ENCODE results near the gene MBNL2.

MBNL2 gene

GRCh38 chr13:97212004-97212403, 10.1 kb upstream of the MBNL2 start:
- DNase-seq, result no peak

GRCh38 chr13:97212601-97213040, 9.5 kb upstream of the MBNL2 start:
- peak; percentile 6 for DNase-seq

DNA sequence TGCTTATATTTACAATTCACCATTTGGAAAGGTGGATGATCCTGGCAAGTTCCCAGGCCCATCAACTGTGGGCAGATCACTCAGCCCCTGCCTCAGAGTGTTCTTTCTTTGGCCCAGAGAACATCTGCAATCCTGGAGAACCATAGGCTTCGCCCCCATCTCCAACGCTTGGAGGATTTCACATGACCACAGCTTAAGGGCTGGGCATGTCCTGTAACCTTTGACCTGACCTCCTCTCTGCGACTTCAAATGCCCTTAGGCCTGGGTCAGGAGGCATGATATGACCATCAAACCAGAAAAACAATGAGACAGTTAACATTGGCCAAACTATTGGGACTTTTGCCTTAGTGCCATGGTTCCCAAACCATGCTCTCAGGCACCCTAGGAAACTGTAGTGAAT, 7.2 kb upstream of the MBNL2 start:
- DNase-seq, result no peak

- DNase-seq, result no peak
Observed at GRCh38 chr13:97215325-97215724, 6.8 kb upstream of the MBNL2 start.

DNA sequence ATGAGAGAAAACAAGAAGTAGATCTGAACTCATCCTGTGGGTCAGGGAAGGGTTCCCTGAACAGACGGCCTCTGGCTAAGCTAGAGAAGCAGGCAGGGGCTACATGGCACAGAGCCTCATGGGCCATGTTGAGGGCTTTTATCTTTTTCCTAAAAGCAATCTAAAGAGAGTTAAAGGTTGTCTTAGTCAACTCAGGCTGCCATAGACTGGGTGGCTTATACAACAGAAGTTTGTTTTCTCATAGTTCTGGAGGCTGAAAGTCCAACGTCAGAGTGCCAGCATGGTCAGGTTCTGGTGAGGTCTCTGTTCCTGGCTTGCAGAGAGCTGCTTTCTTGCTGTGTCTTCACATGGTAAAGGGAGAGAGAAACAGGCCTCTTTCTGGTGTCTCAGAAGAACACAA, 2.9 kb upstream of the MBNL2 start:
- no peak for DNase-seq

DNA sequence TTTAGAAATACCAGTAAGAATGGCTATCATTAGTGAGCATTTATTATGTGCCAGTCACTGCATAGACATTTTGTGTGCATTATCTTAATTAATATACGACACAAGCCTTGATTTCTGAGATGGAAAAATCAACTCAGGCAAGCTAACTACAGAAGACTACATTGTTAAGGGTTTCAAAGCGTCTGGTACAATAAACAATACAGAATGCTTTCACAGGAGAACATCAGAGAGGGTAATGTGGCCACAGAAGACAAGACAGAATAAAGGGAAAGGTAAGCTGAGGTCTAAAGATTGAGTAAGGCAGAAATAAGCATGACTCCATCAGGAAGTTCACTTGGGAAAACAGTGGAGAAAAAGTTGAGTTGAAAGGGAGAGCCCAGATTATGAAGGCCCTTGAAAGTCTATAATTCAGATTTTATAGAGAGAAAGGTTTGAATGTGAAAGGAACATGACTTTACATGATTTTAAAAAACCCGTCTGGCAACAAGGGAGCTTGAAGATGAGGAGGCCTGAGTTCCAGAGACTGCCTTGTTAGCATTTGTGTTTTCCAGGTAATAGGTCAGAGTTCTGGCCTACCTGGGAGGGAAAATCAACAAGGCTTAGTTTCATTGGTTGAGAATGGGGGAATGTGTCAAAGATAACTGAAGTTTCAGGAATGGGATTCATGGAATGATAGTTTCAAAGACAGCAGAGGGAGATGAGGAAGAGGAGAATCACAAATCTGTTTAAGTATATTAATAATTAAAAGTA, 1.8 kb upstream of the MBNL2 start:
- DNase-seq, result no peak

GRCh38 chr13:97221046-97221445, 1.1 kb upstream of the MBNL2 start:
- no peak for DNase-seq

DNA sequence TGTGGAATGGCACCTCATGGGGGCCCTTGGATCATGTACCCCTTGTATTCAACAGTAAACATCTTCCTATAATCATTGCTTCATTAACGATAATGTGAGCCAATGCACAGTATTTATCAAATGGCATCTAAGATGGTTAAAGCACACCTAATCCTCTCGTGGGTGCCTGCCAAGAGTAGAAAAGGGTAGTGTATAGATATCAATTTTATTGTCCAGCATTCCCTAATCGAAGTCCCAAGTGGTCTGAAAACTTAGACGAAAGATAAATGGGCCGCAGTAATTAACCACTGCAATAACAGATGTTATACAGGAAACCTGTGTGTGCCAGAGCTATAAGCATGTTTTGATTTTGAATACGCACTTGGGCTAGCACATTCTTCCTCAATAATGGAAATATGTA, 667 bp upstream of the MBNL2 start:
- DNase-seq, result no peak

GRCh38 chr13:97223037-97223710, 1.0 kb downstream of the MBNL2 start:
- peak; percentile 19 for DNase-seq

GRCh38 chr13:97223711-97224541, 1.8 kb downstream of the MBNL2 start:
- DNase-seq, result no peak

- DNase-seq, result peak; percentile 39
Observed at GRCh38 chr13:97224544-97225300, 2.6 kb downstream of the MBNL2 start.

DNA sequence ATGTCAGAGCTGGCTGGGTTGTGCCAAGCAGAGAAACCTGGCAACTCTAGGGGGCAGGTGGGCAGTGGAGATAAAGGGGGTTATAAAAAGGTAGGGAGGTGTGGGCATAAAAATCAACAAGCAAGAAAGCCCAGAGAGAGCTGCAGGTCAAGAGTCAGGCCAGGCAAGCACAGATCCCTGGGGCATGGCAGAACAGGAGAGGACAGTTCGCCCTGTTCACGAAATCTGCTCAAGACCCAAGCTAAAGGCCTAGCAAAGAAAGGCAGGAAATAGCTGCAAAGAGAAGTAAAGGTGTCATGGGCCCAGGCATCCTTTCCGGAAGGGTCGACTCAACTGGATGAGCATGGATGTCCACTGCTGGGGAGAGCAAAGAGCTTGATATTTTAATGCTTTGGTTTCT, 3.4 kb downstream of the MBNL2 start:
- DNase-seq, result no peak

DNA sequence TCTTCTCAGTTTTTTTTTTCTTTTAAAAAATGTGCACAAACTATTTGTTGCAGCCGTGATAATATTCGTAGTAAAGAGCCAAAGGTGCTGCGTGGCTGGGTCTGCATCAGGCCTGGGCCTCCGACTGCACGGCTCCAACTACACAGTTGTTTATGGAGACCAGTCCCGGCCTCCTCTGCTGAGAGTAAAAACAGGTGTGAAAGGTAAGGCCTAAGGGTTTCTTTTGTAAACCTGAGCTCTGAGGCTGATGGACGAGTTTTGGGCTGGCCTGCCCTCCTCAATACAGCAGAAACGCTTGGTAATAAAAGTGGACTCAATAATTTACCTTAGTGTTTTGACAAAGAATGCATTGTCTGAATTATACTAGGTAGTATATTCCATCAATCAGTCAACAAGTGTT, 3.9 kb downstream of the MBNL2 start:
- no peak for DNase-seq

DNA sequence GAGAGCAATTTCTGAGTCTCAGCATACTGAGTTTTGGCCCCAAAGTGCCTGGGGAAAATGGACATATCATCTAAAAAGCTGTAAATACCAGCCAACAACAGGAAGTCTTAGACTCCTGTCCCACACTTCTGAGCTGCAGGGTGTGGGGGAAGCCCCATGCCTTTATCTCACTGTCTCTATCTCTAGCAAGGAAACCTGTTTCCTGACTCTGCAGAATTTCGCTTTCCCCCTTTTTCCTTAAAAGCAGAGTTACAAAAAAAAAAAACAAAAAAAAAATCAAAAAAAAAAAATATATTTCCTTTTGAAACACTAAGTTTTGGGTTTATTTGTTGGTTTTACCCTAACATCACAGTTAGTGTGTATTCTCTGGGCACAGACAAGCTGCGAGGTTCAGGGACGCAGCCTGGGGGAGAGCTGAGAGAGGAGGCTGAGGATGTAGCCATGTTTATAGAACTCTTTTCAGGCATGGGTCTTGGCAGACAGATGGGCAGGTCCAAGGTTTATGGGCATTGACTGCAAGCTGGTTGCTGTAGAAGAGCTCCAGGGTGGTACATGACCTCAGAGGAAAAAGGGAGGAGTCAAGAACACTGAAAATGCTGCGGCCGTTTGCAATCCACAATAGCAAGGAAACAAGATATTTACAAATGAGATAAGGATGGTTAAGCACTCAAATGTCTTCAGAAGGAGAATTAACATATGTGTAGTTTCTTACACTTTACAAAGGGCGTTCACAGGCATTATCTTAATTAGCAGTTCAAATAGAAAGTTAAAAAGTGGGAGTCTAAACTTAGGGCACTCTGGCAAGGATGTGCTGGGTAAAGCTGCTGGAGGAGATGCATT, 4.9 kb downstream of the MBNL2 start:
- no peak for DNase-seq

- DNase-seq, result no peak
Observed at GRCh38 chr13:97228850-97229521, 6.9 kb downstream of the MBNL2 start.

- DNase-seq, result no peak
Observed at GRCh38 chr13:97229699-97230098, 7.6 kb downstream of the MBNL2 start.

- no peak for DNase-seq
Observed at GRCh38 chr13:97231118-97231828, 9.1 kb downstream of the MBNL2 start.

DNA sequence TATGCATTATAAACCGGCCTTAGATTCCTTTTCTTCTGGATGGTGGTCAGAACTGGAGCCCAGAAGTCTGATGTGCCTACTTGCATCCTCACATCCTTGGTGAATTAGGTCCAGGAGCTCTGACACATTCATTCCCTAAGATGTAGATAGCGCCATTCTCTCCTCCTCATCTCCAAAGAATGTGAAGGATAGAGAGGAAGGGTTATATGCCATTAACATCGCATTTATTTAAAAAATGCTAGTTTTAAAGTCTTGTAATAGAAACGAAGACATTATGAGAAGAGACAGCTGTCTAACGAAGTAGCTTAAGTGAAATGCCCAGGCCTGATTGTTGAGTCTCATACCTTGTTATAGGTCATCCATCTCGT, 9.7 kb downstream of the MBNL2 start:
- DNase-seq, result no peak

DNA sequence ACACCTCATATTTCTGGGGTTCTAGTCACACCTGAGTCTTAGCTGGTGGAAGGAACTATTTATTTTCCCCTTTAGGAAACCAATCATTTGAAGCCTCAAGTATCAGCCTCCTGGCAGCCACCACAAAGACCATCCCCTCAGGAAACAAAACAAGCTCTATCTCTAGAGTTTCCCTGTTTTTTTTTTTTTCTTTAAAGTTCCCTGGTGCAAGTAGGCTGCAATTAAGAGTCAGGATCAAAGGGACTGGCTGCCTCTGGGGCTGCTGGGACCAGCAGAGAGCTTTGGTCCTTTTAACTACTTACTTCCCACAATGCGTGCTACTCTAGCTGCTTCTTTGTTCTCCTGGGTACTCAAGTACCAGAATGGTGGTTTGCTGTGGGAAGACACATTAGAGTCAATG, 11.4 kb downstream of the MBNL2 start:
- DNase-seq, result no peak

- DNase-seq, result no peak
Observed at GRCh38 chr13:97234236-97234635, 12.1 kb downstream of the MBNL2 start.

DNA sequence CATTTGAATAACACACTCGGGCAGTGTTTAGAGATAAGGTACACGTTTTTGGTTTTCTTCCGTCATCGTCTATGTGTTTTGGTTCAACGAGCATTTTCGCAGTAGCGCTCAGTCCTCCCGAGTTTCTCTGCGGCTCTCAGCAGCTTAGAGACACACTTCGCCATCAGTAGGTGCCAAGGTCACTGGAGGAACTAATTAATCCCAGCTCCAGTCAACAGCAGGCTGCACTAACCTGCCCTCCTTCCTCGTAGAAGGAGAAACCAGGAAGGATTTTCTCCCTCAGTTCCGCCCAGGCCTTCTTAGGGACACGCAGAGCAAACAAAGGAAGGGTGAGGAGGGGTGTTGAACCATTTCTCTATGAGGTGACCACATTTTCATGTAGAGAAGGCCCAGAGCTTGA, 12.6 kb downstream of the MBNL2 start:
- no peak for DNase-seq

All from NCI-H774 (cell line).